SK-N-SH treated with all-trans-retinoic acid at 6 μM for 48 hours (cell line): ENCODE data around the gene PDK4.

ENCODE experiments used
- BACH2 ChIP-seq: fragments of 250-450 bp; sonication (Bioruptor Pico); IDR thresholded peaks from 2 replicates; pipeline ENCODE4 v1.9.0; 2021; ENCODE audit warnings: mild to moderate bottlenecking, borderline replicate concordance
- GLIS3 ChIP-seq: fragments of 250-450 bp; sonication (Bioruptor Pico); IDR thresholded peaks from 2 replicates; pipeline ENCODE4 v1.5.0; 2020; ENCODE audit warnings: mild to moderate bottlenecking, moderate library complexity
- ZFP3 ChIP-seq: fragments of 250-450 bp; sonication (Bioruptor Pico); IDR thresholded peaks from 2 replicates; pipeline ENCODE4 v1.5.0; 2020; ENCODE audit warnings: mild to moderate bottlenecking, moderate library complexity
- ZNF565 ChIP-seq: fragments of 450-650 bp; formaldehyde crosslinking; conservative IDR thresholded peaks from 2 replicates; pipeline ENCODE4 v1.5.0; 2020; ENCODE audit warnings: low read depth, mild to moderate bottlenecking, moderate library complexity
- ZNF8 ChIP-seq: fragments of 450-650 bp; formaldehyde crosslinking; IDR thresholded peaks from 2 replicates; pipeline ENCODE4 v1.5.0; 2020; ENCODE audit warnings: mild to moderate bottlenecking, moderate library complexity
- TF ChIP-seq, protein P1 (sequence below): fragments of 250-450 bp; sonication (Bioruptor Pico); IDR thresholded peaks from 2 replicates; pipeline ENCODE4 v1.5.1; 2020; ENCODE audit warnings: low read depth, mild to moderate bottlenecking, moderate library complexity
- TF ChIP-seq, protein P2 (sequence below): fragments of 250-450 bp; sonication (Bioruptor Pico); IDR thresholded peaks from 2 replicates; pipeline ENCODE4 v1.5.0; 2020; ENCODE audit warnings: mild to moderate bottlenecking, moderate library complexity
- TF ChIP-seq, protein P3 (sequence below): fragments of 250-450 bp; sonication (Bioruptor Pico); IDR thresholded peaks from 2 replicates; pipeline ENCODE4 v1.8.0; 2020; ENCODE audit warnings: mild to moderate bottlenecking, moderate library complexity, borderline replicate concordance
- TF ChIP-seq, protein P4 (sequence below): fragments of 250-450 bp; sonication (Bioruptor Pico); IDR thresholded peaks from 2 replicates; pipeline ENCODE4 v1.8.0; 2021; ENCODE audit warnings: low read depth, mild to moderate bottlenecking, moderate library complexity, borderline replicate concordance

DNA sequence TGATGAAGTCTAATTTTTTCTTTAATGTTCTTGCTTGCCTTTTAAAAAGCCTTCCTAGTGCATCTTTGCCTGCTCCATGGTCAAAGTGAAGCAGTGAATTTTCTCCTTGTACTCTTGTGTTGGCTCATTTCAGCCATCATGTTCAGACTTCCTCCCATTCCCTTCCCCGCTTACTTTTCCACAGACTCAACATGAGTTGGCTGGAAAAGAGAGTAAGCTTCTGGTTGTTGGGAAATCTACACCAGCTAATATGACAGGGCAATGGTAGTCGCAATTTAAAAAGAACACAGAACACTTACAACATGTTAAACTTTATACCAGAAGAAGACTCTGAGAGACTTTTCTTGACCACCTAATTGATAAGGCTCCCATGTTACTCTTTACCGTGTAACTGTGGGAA lies 24.3 kb upstream of the PDK4 start:
- TF ChIP-seq, protein P1, sequence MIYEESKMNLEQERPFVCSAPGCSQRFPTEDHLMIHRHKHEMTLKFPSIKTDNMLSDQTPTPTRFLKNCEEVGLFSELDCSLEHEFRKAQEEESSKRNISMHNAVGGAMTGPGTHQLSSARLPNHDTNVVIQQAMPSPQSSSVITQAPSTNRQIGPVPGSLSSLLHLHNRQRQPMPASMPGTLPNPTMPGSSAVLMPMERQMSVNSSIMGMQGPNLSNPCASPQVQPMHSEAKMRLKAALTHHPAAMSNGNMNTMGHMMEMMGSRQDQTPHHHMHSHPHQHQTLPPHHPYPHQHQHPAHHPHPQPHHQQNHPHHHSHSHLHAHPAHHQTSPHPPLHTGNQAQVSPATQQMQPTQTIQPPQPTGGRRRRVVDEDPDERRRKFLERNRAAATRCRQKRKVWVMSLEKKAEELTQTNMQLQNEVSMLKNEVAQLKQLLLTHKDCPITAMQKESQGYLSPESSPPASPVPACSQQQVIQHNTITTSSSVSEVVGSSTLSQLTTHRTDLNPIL (CRISPR knock-in tag): no peak
- TF ChIP-seq, protein P2, sequence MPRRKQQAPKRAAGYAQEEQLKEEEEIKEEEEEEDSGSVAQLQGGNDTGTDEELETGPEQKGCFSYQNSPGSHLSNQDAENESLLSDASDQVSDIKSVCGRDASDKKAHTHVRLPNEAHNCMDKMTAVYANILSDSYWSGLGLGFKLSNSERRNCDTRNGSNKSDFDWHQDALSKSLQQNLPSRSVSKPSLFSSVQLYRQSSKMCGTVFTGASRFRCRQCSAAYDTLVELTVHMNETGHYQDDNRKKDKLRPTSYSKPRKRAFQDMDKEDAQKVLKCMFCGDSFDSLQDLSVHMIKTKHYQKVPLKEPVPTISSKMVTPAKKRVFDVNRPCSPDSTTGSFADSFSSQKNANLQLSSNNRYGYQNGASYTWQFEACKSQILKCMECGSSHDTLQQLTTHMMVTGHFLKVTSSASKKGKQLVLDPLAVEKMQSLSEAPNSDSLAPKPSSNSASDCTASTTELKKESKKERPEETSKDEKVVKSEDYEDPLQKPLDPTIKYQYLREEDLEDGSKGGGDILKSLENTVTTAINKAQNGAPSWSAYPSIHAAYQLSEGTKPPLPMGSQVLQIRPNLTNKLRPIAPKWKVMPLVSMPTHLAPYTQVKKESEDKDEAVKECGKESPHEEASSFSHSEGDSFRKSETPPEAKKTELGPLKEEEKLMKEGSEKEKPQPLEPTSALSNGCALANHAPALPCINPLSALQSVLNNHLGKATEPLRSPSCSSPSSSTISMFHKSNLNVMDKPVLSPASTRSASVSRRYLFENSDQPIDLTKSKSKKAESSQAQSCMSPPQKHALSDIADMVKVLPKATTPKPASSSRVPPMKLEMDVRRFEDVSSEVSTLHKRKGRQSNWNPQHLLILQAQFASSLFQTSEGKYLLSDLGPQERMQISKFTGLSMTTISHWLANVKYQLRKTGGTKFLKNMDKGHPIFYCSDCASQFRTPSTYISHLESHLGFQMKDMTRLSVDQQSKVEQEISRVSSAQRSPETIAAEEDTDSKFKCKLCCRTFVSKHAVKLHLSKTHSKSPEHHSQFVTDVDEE: no peak
- TF ChIP-seq, protein P3, sequence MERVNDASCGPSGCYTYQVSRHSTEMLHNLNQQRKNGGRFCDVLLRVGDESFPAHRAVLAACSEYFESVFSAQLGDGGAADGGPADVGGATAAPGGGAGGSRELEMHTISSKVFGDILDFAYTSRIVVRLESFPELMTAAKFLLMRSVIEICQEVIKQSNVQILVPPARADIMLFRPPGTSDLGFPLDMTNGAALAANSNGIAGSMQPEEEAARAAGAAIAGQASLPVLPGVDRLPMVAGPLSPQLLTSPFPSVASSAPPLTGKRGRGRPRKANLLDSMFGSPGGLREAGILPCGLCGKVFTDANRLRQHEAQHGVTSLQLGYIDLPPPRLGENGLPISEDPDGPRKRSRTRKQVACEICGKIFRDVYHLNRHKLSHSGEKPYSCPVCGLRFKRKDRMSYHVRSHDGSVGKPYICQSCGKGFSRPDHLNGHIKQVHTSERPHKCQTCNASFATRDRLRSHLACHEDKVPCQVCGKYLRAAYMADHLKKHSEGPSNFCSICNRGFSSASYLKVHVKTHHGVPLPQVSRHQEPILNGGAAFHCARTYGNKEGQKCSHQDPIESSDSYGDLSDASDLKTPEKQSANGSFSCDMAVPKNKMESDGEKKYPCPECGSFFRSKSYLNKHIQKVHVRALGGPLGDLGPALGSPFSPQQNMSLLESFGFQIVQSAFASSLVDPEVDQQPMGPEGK (CRISPR knock-in tag): no peak
- TF ChIP-seq ZNF8 (CRISPR knock-in tag): no peak
- no peak for TF ChIP-seq ZFP3
- no peak for TF ChIP-seq BACH2 (CRISPR knock-in tag)
- no peak for TF ChIP-seq ZNF565 (CRISPR knock-in tag)
- TF ChIP-seq GLIS3: no peak
- TF ChIP-seq, protein P4, sequence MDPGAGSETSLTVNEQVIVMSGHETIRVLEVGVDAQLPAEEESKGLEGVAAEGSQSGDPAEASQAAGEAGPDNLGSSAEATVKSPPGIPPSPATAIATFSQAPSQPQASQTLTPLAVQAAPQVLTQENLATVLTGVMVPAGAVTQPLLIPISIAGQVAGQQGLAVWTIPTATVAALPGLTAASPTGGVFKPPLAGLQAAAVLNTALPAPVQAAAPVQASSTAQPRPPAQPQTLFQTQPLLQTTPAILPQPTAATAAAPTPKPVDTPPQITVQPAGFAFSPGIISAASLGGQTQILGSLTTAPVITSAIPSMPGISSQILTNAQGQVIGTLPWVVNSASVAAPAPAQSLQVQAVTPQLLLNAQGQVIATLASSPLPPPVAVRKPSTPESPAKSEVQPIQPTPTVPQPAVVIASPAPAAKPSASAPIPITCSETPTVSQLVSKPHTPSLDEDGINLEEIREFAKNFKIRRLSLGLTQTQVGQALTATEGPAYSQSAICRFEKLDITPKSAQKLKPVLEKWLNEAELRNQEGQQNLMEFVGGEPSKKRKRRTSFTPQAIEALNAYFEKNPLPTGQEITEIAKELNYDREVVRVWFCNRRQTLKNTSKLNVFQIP (CRISPR knock-in tag): no peak
